ENCODE measurements around the gene LZTS2.
"Not testable (repeated sequence)": the region's sequence is repeated elsewhere in the genome, so short reads cannot be mapped to it uniquely, and the experiment has no call there.

The LZTS2 gene, protein sequence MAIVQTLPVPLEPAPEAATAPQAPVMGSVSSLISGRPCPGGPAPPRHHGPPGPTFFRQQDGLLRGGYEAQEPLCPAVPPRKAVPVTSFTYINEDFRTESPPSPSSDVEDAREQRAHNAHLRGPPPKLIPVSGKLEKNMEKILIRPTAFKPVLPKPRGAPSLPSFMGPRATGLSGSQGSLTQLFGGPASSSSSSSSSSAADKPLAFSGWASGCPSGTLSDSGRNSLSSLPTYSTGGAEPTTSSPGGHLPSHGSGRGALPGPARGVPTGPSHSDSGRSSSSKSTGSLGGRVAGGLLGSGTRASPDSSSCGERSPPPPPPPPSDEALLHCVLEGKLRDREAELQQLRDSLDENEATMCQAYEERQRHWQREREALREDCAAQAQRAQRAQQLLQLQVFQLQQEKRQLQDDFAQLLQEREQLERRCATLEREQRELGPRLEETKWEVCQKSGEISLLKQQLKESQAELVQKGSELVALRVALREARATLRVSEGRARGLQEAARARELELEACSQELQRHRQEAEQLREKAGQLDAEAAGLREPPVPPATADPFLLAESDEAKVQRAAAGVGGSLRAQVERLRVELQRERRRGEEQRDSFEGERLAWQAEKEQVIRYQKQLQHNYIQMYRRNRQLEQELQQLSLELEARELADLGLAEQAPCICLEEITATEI

DNA sequence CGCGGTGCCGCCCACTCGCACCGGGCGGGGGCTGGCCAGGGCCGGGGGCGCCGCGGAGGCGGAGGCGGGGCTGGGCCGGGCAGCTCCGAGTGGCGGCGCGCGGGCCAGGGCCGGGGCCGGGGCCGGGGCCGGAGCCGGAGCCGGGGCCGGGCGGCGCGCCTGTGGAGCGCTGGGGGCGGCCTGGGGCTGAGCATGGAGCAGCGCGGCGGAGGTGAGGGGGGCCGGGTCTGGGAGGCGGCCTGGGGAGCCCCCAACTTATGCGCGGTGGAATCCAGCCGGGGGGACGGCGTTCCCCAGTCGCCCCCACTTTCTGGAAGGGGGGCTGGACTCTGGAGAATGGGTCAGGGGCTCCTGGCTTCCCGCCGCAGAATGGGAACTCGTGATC is at the start of gene LZTS2:
Gene LZTS2, plus strand, starts transcription at position 67 of the 385 bp plus-strand sequence. CDS start 2,731 bp downstream, outside the sequence.
- H3K27ac ChIP-seq: peak within 1 kb of the TSS; percentile 91
- no peak for DNase-seq (ENCODE audit: low read depth, low spot score)

DNA sequence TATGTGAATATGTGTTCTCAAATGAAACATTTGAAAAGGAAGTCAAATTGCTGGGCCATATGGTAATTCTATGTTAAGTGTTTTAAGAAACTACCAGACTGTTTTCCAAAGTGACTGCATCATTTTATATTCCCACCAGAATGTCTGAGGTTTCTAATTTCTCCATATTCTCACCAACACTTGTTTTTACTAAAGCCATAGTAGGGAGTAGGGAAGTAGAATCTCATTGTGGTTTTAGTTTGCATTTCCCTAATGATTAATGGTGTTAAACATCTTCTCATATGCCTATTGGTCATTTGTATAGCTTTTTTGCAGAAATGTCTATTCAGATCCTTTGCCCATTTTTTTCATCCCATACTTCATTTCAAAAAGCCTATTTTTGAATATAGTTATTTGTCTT is 39.4 kb upstream of the LZTS2 start:
- H3K27ac ChIP-seq: no peak overlapping the region
- DNase-seq (ENCODE audit: low read depth, low spot score): no peak

DNA sequence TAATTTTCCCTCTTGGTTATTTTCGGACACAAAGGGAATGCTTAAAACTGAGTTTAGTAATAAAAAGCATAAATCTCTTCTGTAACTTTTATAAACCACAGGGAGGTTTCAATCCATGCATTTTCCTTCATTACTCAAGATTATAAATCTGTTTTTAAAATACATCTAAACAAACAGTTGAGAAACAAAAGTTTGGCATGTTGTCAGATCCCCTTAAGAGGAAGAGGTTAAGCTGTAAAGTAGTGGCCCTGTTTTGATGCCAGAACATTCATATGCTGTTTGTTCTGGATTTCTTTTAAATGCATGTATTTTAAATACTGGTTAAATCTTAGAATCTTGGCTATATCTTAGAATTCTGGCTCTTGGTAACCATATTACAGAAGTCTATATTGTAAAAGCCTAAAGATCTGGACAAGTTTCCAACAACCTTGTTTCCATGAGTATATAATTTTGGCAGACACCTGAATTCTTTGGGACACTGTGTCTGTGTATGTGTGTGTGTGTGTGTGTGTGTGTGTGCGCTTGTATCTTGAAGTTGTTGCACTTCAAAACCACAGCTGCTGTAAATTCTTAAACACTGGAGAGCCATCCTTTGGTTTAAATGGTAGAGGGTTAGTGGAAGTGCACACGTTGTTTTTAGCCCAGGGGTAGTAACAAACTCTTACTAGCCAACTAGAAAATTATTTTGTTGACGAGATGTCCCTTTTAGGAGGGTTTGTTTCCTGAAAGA is 37.1 kb upstream of the LZTS2 start:
- H3K27ac ChIP-seq: no peak overlapping the region
- DNase-seq (ENCODE audit: low read depth, low spot score): no peak

DNA sequence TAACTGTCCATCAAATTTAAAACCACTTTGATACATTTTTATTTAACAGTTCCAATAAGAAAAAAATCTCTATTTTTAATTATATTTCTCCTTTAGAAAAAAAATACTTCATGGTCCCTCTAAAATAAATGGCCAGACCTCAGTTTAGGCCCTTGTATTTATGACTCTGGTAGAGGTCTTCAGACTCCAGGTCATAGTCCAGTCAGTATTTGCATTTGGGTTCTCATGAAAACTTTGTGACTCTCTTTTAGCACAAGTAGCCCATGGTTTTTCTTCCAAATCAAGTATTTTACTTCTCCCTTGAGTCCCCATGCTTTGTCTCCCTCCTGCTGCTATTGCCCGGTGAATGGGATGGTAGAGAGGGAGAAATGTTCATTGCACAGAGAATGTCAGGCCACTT is 35.8 kb upstream of the LZTS2 start:
- DNase-seq (ENCODE audit: low read depth, low spot score): no peak
- no peak overlapping the region for H3K27ac ChIP-seq

DNA sequence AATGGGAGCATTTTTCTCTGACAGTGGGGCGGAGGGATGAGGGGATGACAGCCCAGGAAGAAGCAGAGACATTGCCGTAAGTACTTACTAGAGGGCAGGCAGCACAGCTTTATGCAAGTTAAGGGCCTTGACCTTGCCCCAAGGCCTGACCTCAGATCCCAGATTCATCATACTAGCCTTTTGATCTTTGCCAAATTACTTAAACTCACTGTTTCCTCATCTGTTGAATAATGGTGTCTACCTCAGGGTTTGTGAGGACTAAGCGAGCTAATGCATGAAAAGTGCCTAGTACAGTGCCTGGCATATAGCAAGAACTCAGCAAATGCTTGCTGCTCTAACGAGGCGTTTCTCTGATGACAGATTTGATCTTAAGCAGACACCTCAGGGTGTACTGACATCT is 33.8 kb upstream of the LZTS2 start:
- DNase-seq (ENCODE audit: low read depth, low spot score): no peak
- H3K27ac ChIP-seq: no peak overlapping the region

DNA sequence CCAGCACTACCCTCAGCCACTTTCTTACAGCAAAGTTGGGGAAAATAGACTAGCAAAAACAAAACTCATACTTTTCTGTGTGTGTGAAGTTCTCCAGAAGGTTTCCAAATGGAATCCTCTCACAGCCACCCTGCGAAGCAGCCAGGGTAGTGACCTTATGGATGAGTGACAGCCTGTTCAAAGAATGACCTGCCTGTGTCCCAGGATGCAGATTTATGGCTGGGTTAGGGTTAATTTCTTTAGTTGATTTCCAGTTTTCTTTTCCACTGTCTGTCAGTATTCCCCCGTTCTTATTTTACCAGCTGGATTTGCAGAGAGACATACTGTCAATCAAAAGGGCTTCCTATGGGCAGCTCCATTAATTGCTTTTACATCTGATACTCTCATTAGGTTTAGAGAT is 32.7 kb upstream of the LZTS2 start:
- no peak for DNase-seq (ENCODE audit: low read depth, low spot score)

DNA sequence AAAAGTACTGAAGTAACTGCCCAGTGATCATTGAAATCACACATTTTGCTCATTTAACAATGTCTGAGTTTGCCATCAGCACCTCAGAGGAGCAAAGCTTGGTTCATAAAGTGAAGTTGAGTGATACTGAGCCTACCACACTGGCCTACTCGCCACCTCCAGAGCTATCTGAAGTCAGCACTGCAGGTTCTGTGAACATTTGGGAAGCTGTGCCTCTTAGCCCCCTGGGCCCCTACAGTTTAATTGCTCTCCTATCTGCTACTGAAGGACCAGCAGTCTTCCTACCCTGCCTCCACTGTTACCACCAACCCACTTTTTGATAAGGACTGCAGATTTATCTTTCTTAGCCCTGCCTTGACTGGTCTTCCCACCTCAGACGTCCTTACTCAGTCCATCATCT is 32.3 kb upstream of the LZTS2 start:
- no peak for DNase-seq (ENCODE audit: low read depth, low spot score)
- no peak overlapping the region for H3K27ac ChIP-seq

More for the DNA sequence above, 32.7 kb upstream of the LZTS2 start:
- H3K27ac ChIP-seq: no peak overlapping the region

DNA sequence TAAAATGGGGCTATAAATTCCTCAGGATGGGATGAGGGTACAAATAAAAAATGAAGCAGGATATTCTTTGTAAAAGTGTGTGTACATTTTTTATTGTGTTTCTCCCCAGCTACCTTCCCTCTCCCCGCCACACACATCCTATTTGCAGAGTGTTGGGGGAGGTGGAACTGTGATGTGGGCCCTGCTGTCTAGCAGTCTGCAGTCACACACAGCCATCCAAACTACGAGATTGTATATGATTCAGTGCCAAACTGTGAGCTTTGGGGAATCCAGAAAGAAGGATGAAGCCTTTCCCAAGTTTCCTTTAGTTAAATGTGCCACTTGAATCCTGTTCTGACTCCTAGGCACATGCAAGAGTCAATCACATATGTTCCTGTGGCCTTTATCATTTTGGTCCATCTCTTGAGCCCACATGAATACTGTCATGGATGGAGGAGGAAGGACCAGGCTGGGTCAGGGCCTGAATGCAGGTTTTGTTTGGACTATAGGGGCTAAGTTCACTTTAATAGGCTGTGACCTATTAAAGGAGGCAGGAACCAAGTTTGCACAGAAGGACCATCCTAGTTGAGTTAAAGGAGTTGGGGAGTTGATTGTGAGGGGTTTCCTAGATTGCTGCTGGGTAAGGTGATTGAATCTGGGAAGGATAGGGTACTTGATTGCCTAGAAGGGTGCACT is 31.4 kb upstream of the LZTS2 start:
- DNase-seq (ENCODE audit: low read depth, low spot score): no peak
- no peak overlapping the region for H3K27ac ChIP-seq

DNA sequence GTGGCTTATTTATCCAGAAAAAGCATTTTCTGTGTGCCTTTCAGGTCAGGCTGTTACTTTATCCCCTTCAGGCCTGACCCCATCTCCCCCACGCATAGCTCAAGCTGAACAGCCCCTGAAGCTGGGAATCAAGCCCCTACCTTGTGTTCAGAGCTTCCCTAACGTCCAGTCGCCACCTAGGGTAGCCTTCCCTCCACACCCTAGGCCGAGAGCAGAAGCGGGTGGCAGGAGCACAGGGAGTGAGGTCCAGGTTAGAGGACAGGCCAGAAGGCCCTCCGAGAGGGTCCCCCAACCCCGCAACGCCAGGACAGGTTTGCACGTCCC is 30.8 kb upstream of the LZTS2 start:
- no peak overlapping the region for H3K27ac ChIP-seq
- DNase-seq (ENCODE audit: low read depth, low spot score): no peak

DNA sequence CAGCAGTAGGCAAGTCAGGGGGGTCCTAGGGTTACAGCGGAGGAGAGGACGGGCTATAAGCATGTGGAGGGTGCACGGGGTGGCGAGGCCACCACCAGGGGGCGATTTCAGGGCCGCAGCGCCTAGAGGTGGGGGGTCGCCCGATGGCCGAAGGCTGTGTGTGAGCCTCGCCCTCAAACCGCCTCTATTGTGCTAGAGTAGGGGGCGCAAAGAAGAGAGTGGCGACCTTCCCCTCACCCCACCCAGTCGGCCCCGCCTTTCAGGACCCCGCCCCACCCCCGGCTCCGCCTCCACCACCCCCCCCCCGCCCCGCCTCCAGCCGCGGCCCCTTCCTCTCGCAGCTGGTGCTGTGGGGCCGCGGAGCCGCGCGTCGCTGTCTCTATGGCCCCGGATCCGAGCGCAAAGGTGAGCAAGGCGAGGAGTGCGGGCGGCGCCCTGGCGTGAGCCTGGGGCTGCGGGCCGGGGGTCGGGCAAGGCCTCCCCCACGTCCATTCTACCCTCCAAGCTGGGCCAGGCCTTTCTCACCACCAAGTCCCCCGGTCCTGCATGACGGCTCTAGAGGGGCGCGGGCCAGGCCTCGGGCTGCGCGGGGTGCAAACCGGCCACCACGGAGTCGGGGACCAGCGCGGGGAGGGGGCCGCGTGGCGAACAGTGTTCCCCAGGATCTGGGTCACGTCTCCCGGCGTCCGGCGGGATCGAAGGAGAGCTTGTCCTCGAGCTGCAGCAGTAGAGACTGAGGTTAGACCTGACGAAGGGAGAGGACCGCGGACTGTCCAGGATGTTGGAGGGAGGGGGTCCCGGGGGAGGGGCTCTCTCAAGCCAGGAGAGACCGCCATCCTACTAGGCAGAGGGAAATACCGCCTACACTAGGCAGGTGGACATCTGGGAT is 30.2 kb upstream of the LZTS2 start, which contains the start of gene SEMA4G:
Gene SEMA4G, plus strand, starts transcription at position 318 of the 889 bp plus-strand sequence. CDS start 3,409 bp downstream, outside the sequence.
- H3K27ac ChIP-seq: no peak within 1 kb of the TSS
- no peak for DNase-seq (ENCODE audit: low read depth, low spot score)

DNA sequence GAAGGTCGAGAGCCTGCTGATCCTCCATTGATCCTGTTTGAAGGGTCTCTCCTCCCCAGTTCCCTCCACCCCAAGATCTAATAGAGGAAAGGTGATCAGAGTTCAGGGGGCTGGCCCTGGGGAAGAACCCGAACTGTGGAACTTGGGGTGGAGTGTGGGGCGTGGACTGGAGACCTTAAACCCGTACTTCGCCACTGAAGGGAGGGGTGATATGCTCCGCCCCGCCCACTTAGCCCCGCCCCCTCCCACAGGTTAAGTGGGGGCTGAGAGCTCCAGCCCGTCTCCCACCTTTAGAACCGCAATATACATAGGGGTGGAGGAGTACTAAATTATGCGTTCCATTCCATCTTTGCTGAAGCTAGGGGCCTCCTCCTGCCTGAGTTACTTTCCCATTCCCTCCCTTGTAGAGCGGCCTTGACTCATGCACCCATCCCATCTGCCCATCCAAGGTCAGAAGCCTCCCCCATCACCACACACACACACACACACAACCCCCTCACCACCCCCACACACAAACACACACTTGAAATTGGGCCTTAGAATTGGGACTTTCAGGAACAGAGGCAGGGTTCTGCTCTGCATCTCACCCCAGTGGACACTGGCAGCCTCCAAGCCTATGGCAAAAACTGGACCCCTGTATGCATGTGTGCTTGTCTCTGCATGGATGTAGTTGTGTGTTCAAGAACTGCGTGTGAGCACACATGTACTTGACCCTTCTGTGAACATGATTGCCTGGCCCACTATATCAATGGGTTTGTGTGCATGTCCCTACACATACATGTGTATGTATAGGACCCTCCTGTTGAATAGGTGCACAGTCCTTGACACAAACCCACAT is 29.3 kb upstream of the LZTS2 start:
- no peak for DNase-seq (ENCODE audit: low read depth, low spot score)
- H3K27ac ChIP-seq: no peak overlapping the region

DNA sequence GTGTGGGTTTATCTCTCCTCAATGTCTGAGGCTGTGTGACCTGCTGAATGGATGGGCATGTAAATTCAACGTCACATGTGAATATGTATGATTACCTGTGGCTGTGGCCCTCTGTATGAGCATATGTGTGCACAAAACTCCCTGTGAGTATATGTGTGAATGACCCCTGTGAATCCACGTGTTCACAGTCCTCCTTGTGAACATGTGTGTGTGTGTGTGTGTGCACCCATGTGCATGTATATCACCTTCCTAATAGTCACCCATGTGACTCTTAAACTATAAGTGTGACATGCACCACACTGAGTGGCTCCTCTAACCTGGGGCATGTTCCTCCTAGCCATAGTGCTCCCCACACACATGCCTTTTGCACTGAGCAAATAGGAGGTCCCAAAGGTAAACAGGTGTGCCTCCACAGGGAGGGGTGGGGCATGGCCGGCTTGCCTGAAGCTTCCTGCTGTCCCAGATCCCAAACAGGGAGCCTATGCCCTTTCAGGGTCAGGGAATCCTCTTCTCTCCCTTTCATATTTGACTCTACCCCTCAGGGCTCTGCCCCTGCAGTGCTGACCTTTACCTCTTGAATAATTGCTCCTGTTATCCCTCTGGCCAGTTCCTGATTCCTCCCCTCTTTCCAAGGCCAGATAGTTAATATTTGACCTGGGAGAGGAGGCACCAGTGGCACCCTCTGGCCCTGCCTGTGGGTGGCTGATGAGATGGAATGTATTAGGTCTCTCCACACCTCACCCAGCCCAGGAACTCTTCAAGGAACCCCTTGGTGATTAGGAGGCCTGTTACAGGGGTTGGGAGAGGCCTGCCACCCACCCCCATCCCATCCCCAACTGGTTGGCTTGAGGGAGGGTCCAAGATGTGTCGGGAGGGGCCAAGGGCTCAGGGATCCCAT is 28.4 kb upstream of the LZTS2 start:
- DNase-seq (ENCODE audit: low read depth, low spot score): no peak

DNA sequence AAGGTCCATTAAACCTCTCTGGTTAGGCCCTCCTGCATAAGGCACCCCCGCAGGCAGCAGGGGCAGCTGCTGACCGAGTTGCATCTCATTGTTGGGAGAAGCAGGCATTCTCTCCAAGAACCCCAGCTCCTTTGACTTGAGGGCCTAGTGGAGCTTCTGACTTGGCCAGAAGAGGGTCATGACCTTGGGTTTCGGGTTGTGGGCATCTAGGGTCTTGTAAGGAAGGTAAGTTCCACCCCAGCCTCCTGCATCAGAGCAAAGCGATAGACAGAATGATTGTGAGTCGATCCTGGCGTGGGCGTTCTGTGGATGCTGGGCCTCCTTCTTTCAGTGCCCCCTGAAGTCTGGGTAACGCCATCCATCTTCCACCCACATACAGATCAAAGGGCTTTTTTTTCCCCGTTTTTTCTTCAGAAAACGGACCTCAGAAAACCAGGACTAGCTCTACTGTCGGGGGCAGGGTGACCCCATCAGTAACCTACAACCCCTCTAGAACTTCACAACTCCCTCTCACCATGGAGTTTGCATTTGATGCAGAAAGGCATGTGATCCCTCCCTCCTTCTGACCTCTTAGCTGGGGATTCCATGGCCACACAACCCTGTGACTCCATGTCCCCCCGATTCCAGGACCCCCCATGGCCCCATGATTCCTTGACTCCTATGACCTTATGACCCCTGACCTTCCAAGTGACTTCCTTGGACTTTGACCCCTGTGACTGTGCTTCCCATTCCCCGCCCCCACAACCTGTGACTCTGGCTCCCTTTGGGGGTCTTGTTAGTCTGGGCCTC is 27.3 kb upstream of the LZTS2 start:
- no peak for DNase-seq (ENCODE audit: low read depth, low spot score)
- H3K27ac ChIP-seq: no peak overlapping the region

More for the DNA sequence above, 28.4 kb upstream of the LZTS2 start:
- no peak overlapping the region for H3K27ac ChIP-seq

DNA sequence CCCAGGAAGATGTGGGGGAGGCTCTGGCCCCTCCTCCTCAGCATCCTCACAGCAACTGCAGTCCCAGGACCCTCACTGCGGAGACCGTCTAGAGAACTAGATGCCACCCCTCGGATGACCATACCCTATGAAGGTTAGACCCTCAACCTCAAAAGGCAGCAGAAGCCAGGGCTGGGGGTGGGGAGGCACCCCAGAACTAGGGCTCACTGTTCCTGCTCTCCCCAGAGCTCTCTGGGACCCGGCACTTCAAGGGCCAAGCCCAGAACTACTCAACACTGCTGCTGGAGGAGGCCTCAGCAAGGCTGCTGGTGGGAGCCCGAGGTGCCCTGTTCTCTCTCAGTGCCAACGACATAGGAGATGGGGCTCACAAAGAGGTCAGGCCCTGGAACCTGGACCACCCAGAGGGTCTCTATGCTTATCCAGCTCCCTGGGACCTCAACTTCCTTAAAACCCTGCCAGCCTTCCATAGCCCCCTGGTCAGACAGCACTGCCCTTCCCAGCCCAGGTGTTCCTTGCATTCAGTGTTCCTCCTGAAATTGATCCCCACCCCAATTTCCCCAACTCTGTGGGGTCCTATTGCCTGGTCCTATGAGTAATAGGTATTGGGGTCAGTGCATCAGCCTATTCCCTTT is 26.6 kb upstream of the LZTS2 start:
- DNase-seq (ENCODE audit: low read depth, low spot score): no peak
- no peak overlapping the region for H3K27ac ChIP-seq

DNA sequence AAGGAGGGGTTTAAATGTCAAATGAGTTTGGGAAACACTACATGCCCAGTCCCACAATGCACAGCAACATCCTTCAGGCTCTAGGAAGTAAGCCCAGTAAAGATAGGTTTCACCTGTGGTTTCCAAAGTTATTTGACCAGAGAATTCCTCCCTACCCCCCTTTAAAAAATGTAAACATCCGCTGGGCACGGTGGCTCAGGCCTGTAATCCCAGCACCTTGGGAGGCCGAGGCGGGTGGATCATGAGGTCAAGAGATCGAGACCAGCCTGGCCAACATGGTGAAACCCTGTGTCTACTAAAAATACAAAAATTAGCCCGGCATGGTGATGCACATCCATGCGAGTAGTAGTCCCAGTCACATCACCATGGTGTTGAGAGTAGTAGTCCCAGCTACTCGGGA is 24.2 kb upstream of the LZTS2 start:
- not testable (repeated sequence) for H3K27ac ChIP-seq; DNase-seq (ENCODE audit: low read depth, low spot score)

DNA sequence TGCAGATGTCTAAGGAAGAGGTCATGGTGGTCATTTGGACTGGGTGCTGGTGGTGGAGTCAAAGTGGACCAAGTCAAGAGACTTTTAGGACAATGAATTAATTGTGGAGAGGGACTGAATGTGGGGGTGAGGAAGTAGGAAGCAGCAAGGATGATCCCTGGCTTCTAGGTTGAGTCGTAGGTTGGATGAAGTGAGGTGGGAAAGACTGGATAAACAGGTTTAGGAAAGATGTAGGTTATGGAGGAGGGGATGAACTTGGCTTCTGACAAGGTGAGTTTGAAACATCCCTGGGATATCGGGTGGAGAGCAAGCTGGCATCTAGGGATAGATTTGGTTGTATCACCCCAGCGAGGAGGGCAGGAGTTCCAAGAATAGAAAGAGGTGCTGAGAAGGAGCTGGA is 22.7 kb upstream of the LZTS2 start:
- no peak overlapping the region for H3K27ac ChIP-seq
- DNase-seq (ENCODE audit: low read depth, low spot score): no peak

DNA sequence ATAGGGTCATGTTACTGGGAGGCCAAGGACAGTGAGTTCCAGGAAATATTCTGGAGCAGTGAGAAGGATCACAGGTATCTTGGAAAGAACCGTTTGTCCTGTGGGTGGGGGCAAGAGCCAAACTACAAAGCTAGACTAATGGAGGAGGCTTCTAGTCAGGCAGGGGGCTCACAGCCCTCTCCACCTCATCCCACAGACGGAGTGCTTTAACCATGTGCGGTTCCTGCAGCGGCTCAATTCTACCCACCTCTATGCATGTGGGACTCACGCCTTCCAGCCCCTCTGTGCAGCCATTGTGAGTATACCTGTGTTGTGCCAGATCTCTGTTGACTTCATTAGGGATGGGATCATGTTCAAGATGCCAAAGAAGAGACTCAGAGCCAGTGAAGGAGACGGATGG is 22.2 kb upstream of the LZTS2 start:
- no peak for DNase-seq (ENCODE audit: low read depth, low spot score)
- no peak overlapping the region for H3K27ac ChIP-seq
